ENCODE results near the gene PNKD.

The PNKD gene

GRCh38 chr2:218395826-218396687, 125.7 kb downstream of the PNKD start:
- peak; percentile 92 for DNase-seq (ENCODE audit: low read depth, low spot score)

Data from smooth muscle cell of the brain vasculature (primary cell).